Natural killer cell treated with Interleukin-12 subunit alpha and Interleukin-12 subunit beta and Interleukin-15 and Interleukin-18, amount 100 ng/mL, for 72 hours (primary cell): ENCODE results near the gene PNPO. TPM values are rescaled to one million over a fixed set of nuclear protein-coding genes. Genes with fewer than 3 reads are reported as not detected.

ENCODE experiments used
- ATAC-seq, 2 donors: fragments of 150-1000 bp; cut with Tn5 transposase in 1 of 2; sonication (Bioruptor Pico), chemical (Tn5 transposase) in 1 of 2; 2 replicates each; pipeline ENCODE4 v1.10.0; 2021
- DNase-seq: peaks from one replicate; pipeline ENCODE4 v3.0.0; 2022; ENCODE audit warnings: low spot score
- H3K27ac Mint-ChIP-seq, 2 donors: 1 replicate in 1 of 2; 2 replicates in 1 of 2; pipeline ENCODE4 v1.8.0; 2022; ENCODE audit warnings: mixed read lengths in 2 of 2, mild to moderate bottlenecking in 1 of 2, moderate library complexity in 1 of 2
- H3K27me3 Mint-ChIP-seq, 2 donors: 1 replicate in 1 of 2; 2 replicates in 1 of 2; pipeline ENCODE4 v1.8.0; 2022; ENCODE audit warnings: mixed read lengths in 2 of 2
- H3K36me3 Mint-ChIP-seq: one replicate; pipeline ENCODE4 v1.8.0; 2022; ENCODE audit warnings: mixed read lengths
- H3K4me1 Mint-ChIP-seq, 2 donors: 1 replicate in 1 of 2; 2 replicates in 1 of 2; pipeline ENCODE4 v1.8.0; 2022; ENCODE audit warnings: low read depth in 2 of 2, mixed read lengths in 2 of 2, mild to moderate bottlenecking in 1 of 2
- H3K4me3 Mint-ChIP-seq: one replicate; pipeline ENCODE4 v1.8.0; 2022; ENCODE audit warnings: mixed read lengths
- H3K9me3 Mint-ChIP-seq: 2 replicates; pipeline ENCODE4 v1.8.0; 2022; ENCODE audit warnings: mixed read lengths
- total RNA-seq, 2 donors: library from RNA; stranded (reverse); gene quantifications; one replicate each; pipeline ENCODE4 v1.2.3, GENCODE V29; 2022

Gene PNPO
- 10 to 100 TPM; 21.5 to 39.9 TPM for total RNA-seq

DNA sequence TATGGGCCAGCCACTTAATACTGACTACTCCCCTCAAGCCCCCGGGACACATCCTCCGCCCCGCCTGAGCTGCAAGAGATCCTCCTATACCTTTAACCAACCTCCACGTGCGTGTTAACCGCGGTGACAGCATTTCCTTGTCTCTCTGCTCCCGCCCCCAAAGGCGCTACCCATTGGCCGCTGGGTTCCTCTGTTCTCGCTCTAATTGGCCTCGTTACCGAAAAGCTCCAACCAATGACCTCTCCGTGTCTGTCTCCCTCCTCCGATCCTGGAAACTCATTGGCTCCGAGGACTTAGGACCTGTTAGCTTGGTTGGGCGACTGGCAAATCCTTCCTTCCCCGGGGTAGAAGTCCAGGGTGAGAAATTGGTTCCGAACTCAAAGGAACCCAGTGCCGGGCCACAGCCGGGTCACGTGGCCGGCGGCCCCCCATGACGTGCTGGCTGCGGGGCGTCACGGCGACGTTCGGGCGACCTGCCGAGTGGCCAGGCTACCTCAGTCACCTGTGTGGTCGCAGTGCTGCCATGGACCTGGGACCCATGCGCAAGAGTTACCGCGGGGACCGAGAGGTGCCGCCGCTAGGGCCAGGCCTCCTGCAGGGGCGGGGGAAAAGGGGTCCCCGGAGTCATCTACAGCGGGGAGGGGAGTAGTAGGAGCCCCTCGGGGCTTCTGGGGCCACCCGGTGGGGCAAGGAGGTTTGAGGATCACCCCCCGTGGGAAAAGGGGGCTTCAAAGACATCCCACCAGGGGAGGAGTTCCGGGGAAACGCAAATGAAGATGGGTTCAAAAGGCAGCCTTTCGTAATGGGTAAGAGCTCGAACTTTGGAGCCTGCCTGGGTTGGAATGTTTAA lies at the start of gene PNPO:
PNPO (plus strand) TSS at position 326 of the 850 bp plus-strand sequence; CDS start at position 431, 105 bp downstream.
- peak within 1 kb of the TSS; percentile 54 to 71 for H3K27ac Mint-ChIP-seq
- peaks cover 3% of the 10 kb centered on the region for H3K9me3 Mint-ChIP-seq
- H3K4me1 Mint-ChIP-seq = peaks cover 28 to 35% of the 10 kb centered on the region in 2 donors
- DNase-seq (peak; percentile 96), ATAC-seq (peak; percentile 98)
- H3K4me3 Mint-ChIP-seq = peak within 1 kb of the TSS; percentile 80
- peaks cover 0 to 2% of the 10 kb centered on the region in 2 donors for H3K27me3 Mint-ChIP-seq
- H3K36me3 Mint-ChIP-seq = peaks cover 8% of the 10 kb centered on the region

GRCh38 chr17:47894498-47895346 lies 46.6 kb upstream of the PNPO start:
- Mint-ChIP-seq H3K27me3 (no peaks in the 10 kb centered on the region), H3K4me1 (peaks cover 40 to 44% of the 10 kb centered on the region in 2 donors), H3K4me3 (peak overlapping the region; percentile 99), H3K27ac (peak overlapping the region; percentile 87 to 94), H3K36me3 (no peaks in the 10 kb centered on the region), H3K9me3 (no peaks in the 10 kb centered on the region)
- DNase-seq (no peak), ATAC-seq (no peak)

GRCh38 chr17:47895347-47895855 lies 46.0 kb upstream of the PNPO start:
- H3K4me1 Mint-ChIP-seq = peaks cover 41 to 44% of the 10 kb centered on the region in 2 donors
- no peaks in the 10 kb centered on the region for H3K9me3 Mint-ChIP-seq
- ATAC-seq (no peak), DNase-seq (no peak)
- peak overlapping the region; percentile 87 to 94 for H3K27ac Mint-ChIP-seq
- H3K36me3 Mint-ChIP-seq = no peaks in the 10 kb centered on the region
- no peaks in the 10 kb centered on the region for H3K27me3 Mint-ChIP-seq
- H3K4me3 Mint-ChIP-seq = peak overlapping the region; percentile 99

DNA sequence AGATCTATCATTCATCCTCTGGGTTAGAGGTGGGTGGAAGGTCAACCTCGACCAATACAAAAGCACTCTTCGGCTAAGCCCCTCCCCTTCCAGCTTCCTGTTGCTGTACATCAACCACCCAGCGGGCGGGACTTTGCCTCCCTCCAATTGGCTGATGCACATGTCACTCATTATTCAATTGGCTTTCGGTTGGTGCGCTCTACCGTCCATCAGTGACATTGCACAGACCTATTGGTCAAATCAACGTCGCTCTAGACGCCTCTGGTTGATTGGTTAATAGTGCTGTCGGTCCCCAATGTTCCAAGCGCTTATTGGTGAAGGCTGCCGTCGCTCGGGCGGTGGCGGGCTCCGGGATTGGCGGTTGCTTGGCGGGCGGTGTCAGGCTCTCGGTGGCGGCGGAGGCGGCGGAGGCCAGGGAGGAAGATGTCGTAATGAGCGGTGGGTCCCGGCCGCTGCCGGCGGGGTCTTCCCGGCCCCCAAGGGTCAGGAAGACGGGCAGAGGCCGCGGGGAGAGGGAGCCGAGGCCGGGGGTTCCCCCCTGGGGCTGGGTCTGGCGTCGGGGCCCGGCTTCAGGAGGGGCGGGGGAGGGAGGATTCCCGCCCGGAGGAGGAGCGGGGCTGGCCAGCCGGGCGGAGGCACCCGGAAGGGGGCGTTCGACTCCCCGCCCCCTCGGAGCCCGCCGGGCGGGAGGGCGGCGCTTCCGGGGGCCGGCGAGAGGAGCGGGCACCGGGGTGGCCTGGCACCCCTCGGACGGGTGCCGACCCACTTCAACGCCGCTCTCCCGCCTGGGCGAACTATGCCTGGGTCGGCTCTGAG lies 45.3 kb upstream of the PNPO start, which contains the start of gene SP2:
SP2 (plus strand) TSS at position 381 of the 816 bp plus-strand sequence; CDS start at position 432, 51 bp downstream.
- H3K27me3 Mint-ChIP-seq = no peaks in the 10 kb centered on the region
- H3K9me3 Mint-ChIP-seq = no peaks in the 10 kb centered on the region
- H3K27ac Mint-ChIP-seq = peak within 1 kb of the TSS; percentile 87 to 94
- peaks cover 41 to 44% of the 10 kb centered on the region in 2 donors for H3K4me1 Mint-ChIP-seq
- DNase-seq (peak; percentile 99), ATAC-seq (peak; percentile 94 to 95)
- H3K4me3 Mint-ChIP-seq = peak within 1 kb of the TSS; percentile 99
- H3K36me3 Mint-ChIP-seq = no peaks in the 10 kb centered on the region

DNA sequence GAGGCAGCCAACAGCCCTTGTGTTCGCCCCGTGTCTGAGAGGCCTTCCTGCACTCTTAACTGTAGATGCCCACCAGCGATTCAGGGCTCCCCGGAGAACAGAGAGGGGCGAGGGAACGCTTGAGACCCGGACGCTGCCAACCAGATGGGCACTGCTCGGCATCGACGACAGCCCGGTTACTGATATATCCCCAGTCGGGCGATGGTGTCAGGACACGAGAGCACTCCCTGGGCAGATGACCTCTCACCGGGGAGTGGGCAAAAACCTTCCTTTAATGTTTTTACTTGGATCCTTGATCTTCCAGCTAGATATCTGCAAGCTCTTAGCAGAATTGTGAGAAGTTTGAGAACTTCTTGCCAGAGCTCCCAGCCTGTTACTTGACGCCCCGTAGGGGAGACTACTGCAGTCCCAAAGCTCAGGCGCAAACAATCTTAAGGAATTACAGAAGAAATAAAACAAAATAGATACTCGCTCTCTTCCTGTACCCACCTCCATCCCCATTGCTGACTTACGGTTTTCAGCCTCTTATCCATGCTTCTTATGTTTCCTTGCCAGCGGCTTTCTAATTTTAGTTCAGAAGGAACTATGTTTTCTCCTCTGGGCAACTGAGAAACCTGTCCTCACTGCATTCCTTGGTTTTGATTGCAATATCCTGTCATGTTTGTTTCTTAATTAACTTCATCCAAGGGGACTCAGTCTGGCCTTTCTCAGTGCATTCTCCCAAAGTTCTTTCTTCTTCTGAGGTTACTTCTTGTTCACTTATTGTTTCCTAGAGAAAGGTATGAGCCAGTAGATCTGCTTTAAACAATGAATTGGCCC lies 44.5 kb upstream of the PNPO start:
- H3K27me3 Mint-ChIP-seq = no peaks in the 10 kb centered on the region
- no peaks in the 10 kb centered on the region for H3K9me3 Mint-ChIP-seq
- ATAC-seq (no peak), DNase-seq (no peak)
- peaks cover 37% of the 10 kb centered on the region in 2 donors for H3K4me1 Mint-ChIP-seq
- H3K4me3 Mint-ChIP-seq = peak overlapping the region; percentile 92
- H3K27ac Mint-ChIP-seq = peak overlapping the region; percentile 87 to 94
- no peaks in the 10 kb centered on the region for H3K36me3 Mint-ChIP-seq

GRCh38 chr17:47897561-47897960 lies 43.8 kb upstream of the PNPO start:
- peak overlapping the region; percentile 92 for H3K4me3 Mint-ChIP-seq
- H3K27ac Mint-ChIP-seq = peak overlapping the region; percentile 87 to 94
- H3K36me3 Mint-ChIP-seq = no peaks in the 10 kb centered on the region
- peaks cover 41 to 43% of the 10 kb centered on the region in 2 donors for H3K4me1 Mint-ChIP-seq
- no peaks in the 10 kb centered on the region for H3K9me3 Mint-ChIP-seq
- H3K27me3 Mint-ChIP-seq = no peaks in the 10 kb centered on the region
- DNase-seq = no peak
- no peak for ATAC-seq

DNA sequence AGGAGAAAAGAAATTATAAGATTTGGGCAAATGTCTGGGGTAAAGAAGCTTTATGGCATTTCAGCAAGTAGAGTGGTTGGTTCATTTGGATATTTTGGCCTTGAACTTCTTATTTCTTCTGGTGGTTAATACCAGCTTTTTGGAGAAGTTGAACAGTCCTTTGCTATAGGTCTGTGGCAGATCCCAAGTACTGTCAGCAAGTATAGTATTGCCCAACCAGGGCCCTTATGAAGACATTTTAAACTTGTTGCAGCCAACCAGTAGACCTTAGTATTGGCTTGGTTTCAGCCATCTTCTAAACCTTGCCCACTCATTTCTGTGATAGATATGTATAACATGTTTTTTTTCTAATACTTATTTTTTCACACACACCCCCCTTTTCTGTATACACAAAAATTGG lies 43.1 kb upstream of the PNPO start:
- no peaks in the 10 kb centered on the region for H3K36me3 Mint-ChIP-seq
- no peak overlapping the region for H3K27ac Mint-ChIP-seq
- ATAC-seq (no peak), DNase-seq (no peak)
- H3K9me3 Mint-ChIP-seq = no peaks in the 10 kb centered on the region
- H3K4me1 Mint-ChIP-seq = peaks cover 41 to 43% of the 10 kb centered on the region in 2 donors
- H3K4me3 Mint-ChIP-seq = no peak overlapping the region
- H3K27me3 Mint-ChIP-seq = no peaks in the 10 kb centered on the region

DNA sequence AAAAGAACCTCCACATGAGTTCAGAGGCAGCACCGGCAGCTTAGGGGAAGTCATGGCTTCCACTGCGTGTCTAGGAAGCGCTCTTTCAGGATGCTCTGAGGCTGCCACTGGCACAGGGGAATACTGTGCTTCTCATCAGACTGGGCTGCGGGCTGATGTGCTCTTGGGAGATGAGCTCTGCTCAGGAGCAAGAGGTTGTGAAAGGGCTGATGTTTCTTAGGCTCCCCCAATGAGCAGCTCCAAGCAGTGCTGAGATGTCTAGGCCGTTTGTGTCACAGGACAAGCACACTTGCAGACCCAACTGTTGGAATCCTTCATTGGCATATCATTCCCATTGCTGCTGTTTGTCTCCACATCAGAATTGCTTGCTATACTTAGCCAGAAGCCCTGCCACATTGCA lies 41.7 kb upstream of the PNPO start:
- DNase-seq (no peak), ATAC-seq (no peak)
- Mint-ChIP-seq H3K36me3 (no peaks in the 10 kb centered on the region), H3K27ac (no peak overlapping the region), H3K9me3 (no peaks in the 10 kb centered on the region), H3K4me1 (peaks cover 34 to 38% of the 10 kb centered on the region in 2 donors), H3K27me3 (no peaks in the 10 kb centered on the region), H3K4me3 (no peak overlapping the region)

DNA sequence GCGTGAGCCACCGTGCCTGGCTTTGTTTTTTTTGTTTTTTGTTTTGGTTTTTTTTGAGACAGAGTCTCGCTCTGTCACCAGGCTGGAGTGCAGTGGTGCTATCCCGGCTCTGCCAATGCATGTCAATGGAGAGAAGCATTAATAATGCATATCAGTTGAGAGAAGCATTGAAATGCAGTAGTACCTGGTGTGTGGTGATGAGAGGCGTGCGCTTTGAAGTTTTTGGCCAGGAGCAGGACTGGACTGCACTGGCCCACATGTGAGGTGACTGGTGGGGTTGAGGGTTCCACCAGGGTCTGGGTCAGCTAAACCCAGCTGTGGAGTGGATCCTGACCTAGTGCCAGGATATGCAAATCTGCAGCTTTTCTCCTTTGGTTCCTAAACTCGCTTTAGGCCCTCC lies 39.9 kb upstream of the PNPO start:
- H3K4me3 Mint-ChIP-seq = no peak overlapping the region
- no peaks in the 10 kb centered on the region for H3K36me3 Mint-ChIP-seq
- H3K4me1 Mint-ChIP-seq = peaks cover 32 to 45% of the 10 kb centered on the region in 2 donors
- DNase-seq (no peak), ATAC-seq (no peak)
- H3K27me3 Mint-ChIP-seq = no peaks in the 10 kb centered on the region
- no peak overlapping the region for H3K27ac Mint-ChIP-seq
- H3K9me3 Mint-ChIP-seq = no peaks in the 10 kb centered on the region

DNA sequence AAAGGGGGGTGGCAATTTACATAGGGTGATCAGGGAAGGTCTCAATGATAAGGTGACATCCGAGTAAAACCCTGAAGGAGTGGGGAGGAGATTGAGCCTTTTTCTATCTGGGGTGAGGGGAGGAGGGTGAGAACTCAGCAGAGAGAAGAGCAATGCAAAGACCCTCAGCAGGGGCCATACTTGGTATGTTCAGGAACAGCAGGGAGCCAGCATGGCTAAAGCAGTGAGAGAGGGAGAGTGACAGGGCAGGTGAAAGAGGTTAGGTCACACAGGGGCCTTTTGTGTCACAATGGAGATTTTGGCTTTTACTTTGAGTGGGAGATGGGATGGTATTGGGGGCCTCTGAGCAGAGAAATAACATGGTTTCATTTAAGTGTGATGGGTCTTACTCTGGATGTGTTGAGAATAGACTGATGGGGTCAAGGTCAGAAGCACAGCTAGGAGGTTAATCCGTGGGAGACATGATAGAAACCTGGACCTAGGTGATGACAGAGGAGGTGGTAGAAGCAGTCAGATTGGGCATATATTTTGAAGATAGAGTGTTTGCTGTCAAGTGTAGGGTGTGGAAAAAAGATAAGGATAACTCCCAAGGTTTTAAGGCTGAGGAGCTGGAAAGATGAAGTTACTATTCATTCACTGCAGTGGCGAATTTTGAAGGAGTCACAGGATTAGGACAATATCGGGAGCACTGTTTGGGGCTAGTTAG lies 39.2 kb upstream of the PNPO start:
- peaks cover 34 to 48% of the 10 kb centered on the region in 2 donors for H3K4me1 Mint-ChIP-seq
- H3K9me3 Mint-ChIP-seq = no peaks in the 10 kb centered on the region

DNA sequence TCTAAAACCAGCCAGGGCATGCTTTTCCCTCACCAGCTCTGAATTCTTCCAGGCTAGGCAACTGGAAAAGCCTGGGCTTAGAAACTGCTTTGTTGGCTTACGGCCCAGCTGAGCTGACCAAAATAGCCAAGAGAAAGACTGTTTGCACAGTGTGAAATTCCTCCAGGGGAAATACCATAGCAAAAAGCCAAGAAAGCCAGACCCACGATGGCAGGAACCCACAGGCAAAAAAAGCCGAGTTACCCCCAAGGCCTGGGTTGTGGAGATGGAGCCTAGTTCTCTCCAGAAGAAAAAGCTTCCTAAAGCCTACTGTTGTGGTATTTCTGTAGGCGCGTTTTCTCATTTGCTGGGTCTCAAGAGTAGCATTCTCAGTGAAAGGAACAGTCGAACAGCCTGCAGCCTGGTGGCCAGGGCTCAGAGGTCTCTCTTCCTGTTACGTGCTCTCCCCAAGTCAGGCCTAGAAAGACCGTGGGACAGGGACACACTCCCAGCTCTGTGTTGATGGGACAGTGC lies 36.1 kb upstream of the PNPO start:
- Mint-ChIP-seq H3K27ac (no peak overlapping the region), H3K4me3 (no peak overlapping the region), H3K27me3 (no peaks in the 10 kb centered on the region), H3K4me1 (peaks cover 32 to 41% of the 10 kb centered on the region in 2 donors), H3K36me3 (no peaks in the 10 kb centered on the region), H3K9me3 (no peaks in the 10 kb centered on the region)
- ATAC-seq (no peak), DNase-seq (no peak)

More for the DNA sequence above, 39.2 kb upstream of the PNPO start:
- Mint-ChIP-seq H3K27me3 (no peaks in the 10 kb centered on the region), H3K27ac (no peak overlapping the region), H3K36me3 (no peaks in the 10 kb centered on the region), H3K4me3 (no peak overlapping the region)
- DNase-seq = no peak
- no peak for ATAC-seq

DNA sequence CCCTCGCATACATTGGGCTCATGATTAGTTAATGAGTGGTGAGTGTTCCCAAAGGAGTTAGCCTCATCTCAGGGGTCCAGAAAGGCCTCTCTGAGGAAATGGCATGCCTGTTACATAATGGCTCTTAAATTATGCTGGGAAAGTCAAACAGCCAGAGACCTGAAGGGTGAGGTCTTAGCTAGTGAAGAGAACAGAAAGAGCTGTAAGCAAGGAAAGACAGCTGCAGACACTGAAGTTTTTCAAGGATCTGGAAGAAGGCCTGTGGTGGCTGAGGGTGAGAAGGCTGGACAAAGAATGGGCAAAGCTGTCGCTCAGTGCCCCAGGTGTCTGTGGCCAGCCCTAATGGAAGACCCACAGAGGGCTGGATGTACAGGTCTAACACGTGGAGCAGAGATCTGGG lies 34.9 kb upstream of the PNPO start:
- peaks cover 32 to 46% of the 10 kb centered on the region in 2 donors for H3K4me1 Mint-ChIP-seq
- ATAC-seq (no peak), DNase-seq (no peak)
- H3K36me3 Mint-ChIP-seq = no peaks in the 10 kb centered on the region
- H3K27ac Mint-ChIP-seq = peak overlapping the region in 1 of 2 donors; percentile 63
- no peaks in the 10 kb centered on the region for H3K27me3 Mint-ChIP-seq
- H3K4me3 Mint-ChIP-seq = no peak overlapping the region
- no peaks in the 10 kb centered on the region for H3K9me3 Mint-ChIP-seq
